ENCODE measurements around the gene OSBPL10.

Gene OSBPL10

GRCh38 chr3:31921837-31922236 is 59.2 kb downstream of the OSBPL10 start:
- TF ChIP-seq, protein P1, sequence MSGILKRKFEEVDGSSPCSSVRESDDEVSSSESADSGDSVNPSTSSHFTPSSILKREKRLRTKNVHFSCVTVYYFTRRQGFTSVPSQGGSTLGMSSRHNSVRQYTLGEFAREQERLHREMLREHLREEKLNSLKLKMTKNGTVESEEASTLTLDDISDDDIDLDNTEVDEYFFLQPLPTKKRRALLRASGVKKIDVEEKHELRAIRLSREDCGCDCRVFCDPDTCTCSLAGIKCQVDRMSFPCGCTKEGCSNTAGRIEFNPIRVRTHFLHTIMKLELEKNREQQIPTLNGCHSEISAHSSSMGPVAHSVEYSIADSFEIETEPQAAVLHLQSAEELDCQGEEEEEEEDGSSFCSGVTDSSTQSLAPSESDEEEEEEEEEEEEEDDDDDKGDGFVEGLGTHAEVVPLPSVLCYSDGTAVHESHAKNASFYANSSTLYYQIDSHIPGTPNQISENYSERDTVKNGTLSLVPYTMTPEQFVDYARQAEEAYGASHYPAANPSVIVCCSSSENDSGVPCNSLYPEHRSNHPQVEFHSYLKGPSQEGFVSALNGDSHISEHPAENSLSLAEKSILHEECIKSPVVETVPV (CRISPR knock-in tag; IDR thresholded peaks at IDR 0.05) = no peak
- TF ChIP-seq RARB (CRISPR knock-in tag; IDR thresholded peaks at IDR 0.05) (no peak), ZNF565 (CRISPR knock-in tag; conservative IDR thresholded peaks at IDR 0.05; ENCODE audit: low read depth) (no peak), ZFP30 (CRISPR knock-in tag; IDR thresholded peaks at IDR 0.05) (no peak), OSR1 (CRISPR knock-in tag; IDR thresholded peaks at IDR 0.05) (no peak), POU6F1 (CRISPR knock-in tag; IDR thresholded peaks at IDR 0.05; ENCODE audit: borderline replicate concordance, low read depth) (no peak), CREB5 (CRISPR knock-in tag; IDR thresholded peaks at IDR 0.05; ENCODE audit: low read depth) (no peak), ZC3H10 (CRISPR knock-in tag; IDR thresholded peaks at IDR 0.05) (no peak), ESRRG (CRISPR knock-in tag; IDR thresholded peaks at IDR 0.05) (no peak), ZNF8 (CRISPR knock-in tag; IDR thresholded peaks at IDR 0.05) (no peak), ISL1 (CRISPR knock-in tag; IDR thresholded peaks at IDR 0.05) (no peak)
- TF ChIP-seq, protein P2, sequence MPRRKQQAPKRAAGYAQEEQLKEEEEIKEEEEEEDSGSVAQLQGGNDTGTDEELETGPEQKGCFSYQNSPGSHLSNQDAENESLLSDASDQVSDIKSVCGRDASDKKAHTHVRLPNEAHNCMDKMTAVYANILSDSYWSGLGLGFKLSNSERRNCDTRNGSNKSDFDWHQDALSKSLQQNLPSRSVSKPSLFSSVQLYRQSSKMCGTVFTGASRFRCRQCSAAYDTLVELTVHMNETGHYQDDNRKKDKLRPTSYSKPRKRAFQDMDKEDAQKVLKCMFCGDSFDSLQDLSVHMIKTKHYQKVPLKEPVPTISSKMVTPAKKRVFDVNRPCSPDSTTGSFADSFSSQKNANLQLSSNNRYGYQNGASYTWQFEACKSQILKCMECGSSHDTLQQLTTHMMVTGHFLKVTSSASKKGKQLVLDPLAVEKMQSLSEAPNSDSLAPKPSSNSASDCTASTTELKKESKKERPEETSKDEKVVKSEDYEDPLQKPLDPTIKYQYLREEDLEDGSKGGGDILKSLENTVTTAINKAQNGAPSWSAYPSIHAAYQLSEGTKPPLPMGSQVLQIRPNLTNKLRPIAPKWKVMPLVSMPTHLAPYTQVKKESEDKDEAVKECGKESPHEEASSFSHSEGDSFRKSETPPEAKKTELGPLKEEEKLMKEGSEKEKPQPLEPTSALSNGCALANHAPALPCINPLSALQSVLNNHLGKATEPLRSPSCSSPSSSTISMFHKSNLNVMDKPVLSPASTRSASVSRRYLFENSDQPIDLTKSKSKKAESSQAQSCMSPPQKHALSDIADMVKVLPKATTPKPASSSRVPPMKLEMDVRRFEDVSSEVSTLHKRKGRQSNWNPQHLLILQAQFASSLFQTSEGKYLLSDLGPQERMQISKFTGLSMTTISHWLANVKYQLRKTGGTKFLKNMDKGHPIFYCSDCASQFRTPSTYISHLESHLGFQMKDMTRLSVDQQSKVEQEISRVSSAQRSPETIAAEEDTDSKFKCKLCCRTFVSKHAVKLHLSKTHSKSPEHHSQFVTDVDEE (CRISPR knock-in tag; IDR thresholded peaks at IDR 0.05) = no peak
- ATAC-seq = no peak

- no peak for ATAC-seq
Observed at GRCh38 chr3:31920310-31920709, 60.8 kb downstream of the OSBPL10 start.

More at GRCh38 chr3:31920310-31920709, 60.8 kb downstream of the OSBPL10 start:
- no peak for TF ChIP-seq ISL1 (CRISPR knock-in tag; IDR thresholded peaks at IDR 0.05)
- TF ChIP-seq ZNF8 (CRISPR knock-in tag; IDR thresholded peaks at IDR 0.05) = no peak
- no peak for TF ChIP-seq TCF4 (CRISPR knock-in tag; IDR thresholded peaks at IDR 0.05; ENCODE audit: borderline replicate concordance)
- TF ChIP-seq ZFP30 (CRISPR knock-in tag; IDR thresholded peaks at IDR 0.05) = no peak
- TF ChIP-seq SNAI2 (CRISPR knock-in tag; IDR thresholded peaks at IDR 0.05) = no peak
- TF ChIP-seq, protein P1 (CRISPR knock-in tag; IDR thresholded peaks at IDR 0.05) = no peak
- no peak for TF ChIP-seq ZNF565 (CRISPR knock-in tag; conservative IDR thresholded peaks at IDR 0.05; ENCODE audit: low read depth)
- TF ChIP-seq POU6F1 (CRISPR knock-in tag; IDR thresholded peaks at IDR 0.05; ENCODE audit: borderline replicate concordance, low read depth) = no peak
- TF ChIP-seq ZNF70 (CRISPR knock-in tag; IDR thresholded peaks at IDR 0.05) = no peak
- TF ChIP-seq PATZ1 (CRISPR knock-in tag; IDR thresholded peaks at IDR 0.05; ENCODE audit: borderline replicate concordance) = no peak

All from SK-N-SH treated with all-trans-retinoic acid at 6 μM for 48 hours (cell line).